ENCODE measurements around the gene LOXHD1.

LOXHD1 gene

GRCh38 chr18:46574000-46574742 lies 82.8 kb downstream of the LOXHD1 start:
- no peak for DNase-seq (ENCODE audit: low read depth)

- no peak for DNase-seq (ENCODE audit: low read depth)
Measured at GRCh38 chr18:46573156-46573555, 83.9 kb downstream of the LOXHD1 start.

GRCh38 chr18:46571756-46572155 lies 85.3 kb downstream of the LOXHD1 start:
- no peak for DNase-seq (ENCODE audit: low read depth)

- DNase-seq (ENCODE audit: low read depth) = no peak
Measured at GRCh38 chr18:46570666-46571065, 86.4 kb downstream of the LOXHD1 start.

- DNase-seq (ENCODE audit: low read depth) = no peak
Measured at GRCh38 chr18:46570134-46570533, 86.9 kb downstream of the LOXHD1 start.

- DNase-seq (ENCODE audit: low read depth) = no peak
Measured at GRCh38 chr18:46569211-46569610, 87.8 kb downstream of the LOXHD1 start.

- no peak for DNase-seq (ENCODE audit: low read depth)
Measured at GRCh38 chr18:46567196-46567595, 89.8 kb downstream of the LOXHD1 start.

GRCh38 chr18:46566111-46566510 lies 90.9 kb downstream of the LOXHD1 start:
- DNase-seq (ENCODE audit: low read depth) = no peak

GRCh38 chr18:46565256-46565655 lies 91.8 kb downstream of the LOXHD1 start:
- no peak for DNase-seq (ENCODE audit: low read depth)

- DNase-seq (ENCODE audit: low read depth) = no peak
Measured at GRCh38 chr18:46563317-46563716, 93.7 kb downstream of the LOXHD1 start.

- no peak for DNase-seq (ENCODE audit: low read depth)
Measured at GRCh38 chr18:46562674-46563192, 94.3 kb downstream of the LOXHD1 start.

GRCh38 chr18:46560671-46561045 lies 96.4 kb downstream of the LOXHD1 start:
- no peak for DNase-seq (ENCODE audit: low read depth)

- DNase-seq (ENCODE audit: low read depth) = no peak
Measured at GRCh38 chr18:46559946-46560670, 96.9 kb downstream of the LOXHD1 start.

- DNase-seq (ENCODE audit: low read depth) = no peak
Measured at GRCh38 chr18:46559296-46559695, 97.7 kb downstream of the LOXHD1 start.

GRCh38 chr18:46556590-46557206 lies 100.3 kb downstream of the LOXHD1 start:
- DNase-seq (ENCODE audit: low read depth) = no peak

GRCh38 chr18:46555724-46556123 lies 101.3 kb downstream of the LOXHD1 start:
- DNase-seq (ENCODE audit: low read depth) = no peak

GRCh38 chr18:46555213-46555612 lies 101.8 kb downstream of the LOXHD1 start:
- no peak for DNase-seq (ENCODE audit: low read depth)

- no peak for DNase-seq (ENCODE audit: low read depth)
Measured at GRCh38 chr18:46554406-46555080, 102.5 kb downstream of the LOXHD1 start.

GRCh38 chr18:46550609-46551008 lies 106.4 kb downstream of the LOXHD1 start:
- DNase-seq (ENCODE audit: low read depth) = no peak

GRCh38 chr18:46547520-46547919 lies 109.5 kb downstream of the LOXHD1 start:
- DNase-seq (ENCODE audit: low read depth) = no peak

- no peak for DNase-seq (ENCODE audit: low read depth)
Measured at GRCh38 chr18:46546111-46546640, 110.8 kb downstream of the LOXHD1 start.

GRCh38 chr18:46542545-46542944 lies 114.5 kb downstream of the LOXHD1 start:
- no peak for DNase-seq (ENCODE audit: low read depth)

Measured in activated T-cell treated with anti-CD3 and anti-CD28 coated beads for 24 hours (primary cell).